Smooth muscle cell of the brain vasculature (primary cell): ENCODE data around the gene PPARD.
"Not testable (repeated sequence)": the region's sequence is repeated elsewhere in the genome, so short reads cannot be mapped to it uniquely, and the experiment has no call there.

Source experiments
- DNase-seq: peaks from one replicate; pipeline ENCODE4 v3.0.0-alpha.2; 2012; ENCODE audit warnings: low read depth, low spot score

The PPARD gene

DNA sequence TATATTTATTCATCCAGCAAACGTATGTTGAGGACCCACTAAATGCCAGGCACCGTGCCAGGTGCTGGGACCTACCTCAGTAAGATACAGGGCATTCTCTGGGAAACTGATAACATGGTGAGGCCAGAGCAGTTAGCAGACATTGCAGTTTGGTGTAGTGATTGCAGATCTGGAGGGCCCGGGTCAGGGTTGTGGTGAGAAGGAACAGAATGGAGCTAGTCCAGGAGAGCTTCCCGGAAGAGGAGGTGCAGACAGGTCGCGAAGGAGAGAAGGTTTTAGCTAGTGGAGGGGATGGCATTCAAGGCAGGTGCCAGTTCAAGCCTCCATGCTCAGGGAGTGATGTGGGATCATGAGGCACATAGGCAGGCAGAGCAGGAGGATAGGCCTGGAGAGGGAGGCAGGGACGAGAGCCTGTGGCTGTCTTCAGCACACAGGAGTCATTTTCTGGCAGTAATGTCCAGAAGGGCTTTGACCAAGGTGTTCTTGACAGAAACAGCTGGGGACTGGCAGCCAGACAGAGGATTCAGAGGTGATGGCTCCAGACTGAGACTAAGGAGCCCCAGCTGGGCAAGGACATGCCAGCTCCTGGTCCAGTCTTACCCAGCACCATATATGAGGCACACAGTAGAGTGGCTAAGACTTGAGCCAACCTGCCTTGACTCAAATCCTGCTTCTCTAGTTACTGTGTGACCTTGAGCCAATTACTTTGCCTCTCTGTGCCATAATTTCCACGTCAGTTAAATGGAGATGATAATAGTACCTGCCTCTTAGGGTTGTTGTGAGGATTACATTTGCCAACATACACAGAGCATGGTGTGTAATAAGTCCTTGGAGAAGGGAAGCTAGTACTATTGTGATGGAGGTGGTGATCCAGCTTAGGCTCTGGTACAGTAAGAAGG lies 61.4 kb downstream of the PPARD start:
- no peak for DNase-seq

DNA sequence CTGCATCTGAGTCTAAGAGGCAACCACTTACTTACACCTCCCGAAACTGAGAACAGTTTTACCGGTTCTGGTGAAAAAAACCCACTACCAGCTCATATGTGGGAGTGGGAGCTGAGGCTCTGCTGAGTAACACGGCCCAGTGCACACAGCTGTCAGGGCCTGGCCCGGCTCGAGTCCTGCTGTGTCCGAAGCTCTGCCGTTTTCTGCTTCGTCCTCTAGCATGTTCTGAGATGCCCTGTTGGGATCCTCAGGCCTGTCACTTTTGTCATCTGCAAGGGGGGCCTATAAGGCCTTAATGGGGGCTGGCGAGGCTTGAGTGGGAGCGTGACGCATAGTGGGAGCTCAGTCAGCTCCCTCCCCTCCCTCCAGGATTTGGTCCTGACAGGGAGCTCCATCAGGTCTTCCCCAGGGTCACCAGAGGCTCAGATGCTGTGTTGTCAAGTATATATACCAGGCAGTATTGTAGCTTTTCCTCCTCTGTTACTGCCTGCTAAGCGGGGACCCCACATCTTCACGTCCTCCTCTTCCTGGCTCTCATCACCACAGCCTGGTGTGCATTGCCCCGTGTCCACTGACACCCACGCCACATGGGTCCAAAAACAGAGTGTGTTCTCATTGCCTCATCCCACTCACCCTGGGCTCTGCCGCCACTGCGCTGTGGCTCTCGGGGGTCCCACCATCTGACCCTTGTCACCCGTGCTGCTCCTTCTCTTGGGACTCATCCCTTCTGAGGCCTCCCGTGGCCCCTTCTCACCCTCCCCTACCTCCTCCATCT lies 64.5 kb downstream of the PPARD start:
- DNase-seq, result no peak

DNA sequence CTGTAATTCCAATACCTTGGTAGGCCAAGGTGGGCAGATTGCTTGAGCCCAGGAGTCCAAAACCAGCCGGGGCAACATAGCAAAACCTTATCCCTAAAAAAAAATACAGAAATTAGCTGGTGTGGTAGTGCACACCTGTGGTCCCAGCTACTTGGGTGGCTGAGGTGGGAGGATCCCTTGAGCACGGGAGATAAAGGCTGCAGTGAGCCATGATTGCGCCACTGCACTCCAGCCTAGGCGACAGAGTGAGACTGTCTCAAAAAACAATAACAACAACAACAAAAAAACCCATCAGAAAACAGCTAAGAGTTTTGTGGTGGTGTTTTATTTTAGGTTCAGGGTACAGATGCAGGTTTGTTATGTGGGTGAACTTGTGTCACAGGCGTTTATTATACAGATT lies 66.9 kb downstream of the PPARD start:
- no peak for DNase-seq

DNA sequence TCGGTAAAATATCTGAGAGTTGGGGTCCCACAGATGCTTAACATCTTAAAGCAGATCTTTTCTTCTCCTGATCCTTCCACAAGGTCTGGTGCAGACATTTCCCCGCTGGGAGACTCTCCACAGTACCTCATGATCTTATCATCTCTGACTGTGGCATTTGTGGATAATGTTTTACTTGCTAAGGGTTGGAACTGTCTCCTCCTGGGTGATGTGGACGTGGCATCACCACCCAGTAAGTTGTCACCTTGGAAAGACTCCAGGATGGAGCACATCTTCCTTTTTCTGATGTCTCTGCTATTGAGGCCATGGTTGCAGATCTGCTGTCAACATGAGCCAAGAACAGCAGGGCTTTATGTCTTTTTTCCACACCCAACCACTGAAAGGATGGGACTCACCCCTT lies 67.8 kb downstream of the PPARD start:
- DNase-seq, result no peak

DNA sequence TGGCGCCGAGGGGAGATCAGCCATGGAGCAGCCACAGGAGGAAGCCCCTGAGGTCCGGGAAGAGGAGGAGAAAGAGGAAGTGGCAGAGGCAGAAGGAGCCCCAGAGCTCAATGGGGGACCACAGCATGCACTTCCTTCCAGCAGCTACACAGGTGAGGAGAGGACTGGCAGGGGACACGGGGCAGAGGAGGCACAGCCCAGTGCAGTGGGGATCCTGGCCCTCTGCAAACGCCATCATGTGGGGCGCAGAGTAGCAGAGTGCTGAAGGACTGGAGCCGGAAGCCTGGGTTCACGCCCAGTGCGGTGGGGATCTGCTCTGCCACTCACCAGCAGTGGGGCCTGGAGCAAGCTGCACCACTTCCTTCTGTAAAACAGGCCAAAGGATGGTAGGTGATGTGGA lies 68.7 kb downstream of the PPARD start:
- DNase-seq, result no peak

DNA sequence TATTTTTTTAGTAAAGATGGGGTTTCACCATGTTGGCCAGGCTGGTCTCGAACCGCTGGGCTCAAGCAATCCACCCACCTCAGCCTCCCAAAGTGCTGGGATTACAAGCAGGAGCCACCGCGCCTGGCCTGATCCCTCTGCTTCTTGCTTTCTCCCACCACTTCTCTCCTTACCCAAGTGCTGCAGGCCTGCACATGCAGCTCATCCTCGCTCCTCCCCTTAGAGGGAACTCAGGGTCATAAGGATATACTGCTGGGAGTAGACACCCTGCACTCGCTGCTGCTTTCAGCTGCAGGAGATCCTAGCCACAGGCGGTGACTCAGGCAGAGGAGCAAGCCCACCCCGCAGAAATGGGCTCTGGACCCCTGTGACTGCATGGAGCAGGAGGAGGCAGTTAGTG lies 69.7 kb downstream of the PPARD start:
- no peak for DNase-seq

DNA sequence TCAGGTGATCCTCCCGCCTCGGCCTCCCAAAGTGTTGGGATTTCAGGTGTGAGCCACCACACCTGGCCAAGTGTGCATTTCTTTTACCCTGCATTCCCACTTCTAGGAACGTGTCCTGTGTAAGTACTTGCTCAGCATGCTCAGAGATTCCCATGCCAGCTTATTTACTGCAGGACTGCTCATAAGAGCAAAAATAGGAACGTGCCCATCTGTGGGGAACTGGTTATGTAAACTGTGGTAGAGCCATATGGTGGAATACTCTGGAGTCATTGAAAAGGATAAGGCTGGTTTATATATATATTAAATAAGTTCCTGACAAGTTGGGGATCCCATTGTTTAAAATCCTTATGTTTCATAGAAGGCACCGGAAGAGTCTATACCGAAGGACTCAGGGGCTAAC lies 71.6 kb downstream of the PPARD start:
- DNase-seq, result no peak

DNA sequence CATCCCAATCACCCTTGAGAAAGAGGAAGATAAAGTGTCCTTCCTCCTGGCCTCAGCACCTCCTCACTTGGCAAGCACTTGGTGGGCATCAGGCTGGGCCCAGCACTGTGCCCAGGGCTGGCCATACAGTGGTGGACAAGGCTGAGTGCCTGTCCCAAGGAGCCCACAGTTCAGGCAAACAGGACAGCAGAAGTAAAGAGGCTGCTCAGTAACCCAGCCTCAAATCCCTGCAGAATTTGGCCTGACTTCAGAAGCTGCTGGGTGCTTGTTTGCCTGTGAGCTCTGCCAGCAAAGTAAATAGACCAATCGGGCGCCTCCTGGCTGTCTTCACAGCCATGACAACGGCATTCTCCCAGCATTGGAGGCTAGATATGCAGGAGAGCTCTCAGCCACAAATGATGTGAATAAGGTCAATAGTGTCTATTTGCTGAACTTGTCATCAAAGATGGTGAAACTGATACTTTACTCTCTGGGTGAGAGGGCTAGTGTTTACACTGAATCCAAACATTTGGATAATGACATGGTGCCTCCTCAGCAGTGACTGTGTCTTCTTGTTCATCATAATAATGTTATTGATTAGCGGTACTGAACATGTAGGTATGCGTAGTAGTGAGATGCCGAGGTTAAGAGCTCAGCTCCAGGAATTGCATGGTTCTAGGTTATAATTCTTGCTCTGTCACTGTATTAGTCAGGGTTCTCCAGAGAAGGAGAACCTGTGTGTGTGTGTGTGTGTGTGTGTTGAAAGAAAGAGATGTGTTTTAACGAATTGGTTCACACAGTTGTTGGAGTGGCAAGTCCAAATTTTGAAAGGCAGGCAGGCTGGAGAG lies 72.9 kb downstream of the PPARD start:
- peak; percentile 80 for DNase-seq

DNA sequence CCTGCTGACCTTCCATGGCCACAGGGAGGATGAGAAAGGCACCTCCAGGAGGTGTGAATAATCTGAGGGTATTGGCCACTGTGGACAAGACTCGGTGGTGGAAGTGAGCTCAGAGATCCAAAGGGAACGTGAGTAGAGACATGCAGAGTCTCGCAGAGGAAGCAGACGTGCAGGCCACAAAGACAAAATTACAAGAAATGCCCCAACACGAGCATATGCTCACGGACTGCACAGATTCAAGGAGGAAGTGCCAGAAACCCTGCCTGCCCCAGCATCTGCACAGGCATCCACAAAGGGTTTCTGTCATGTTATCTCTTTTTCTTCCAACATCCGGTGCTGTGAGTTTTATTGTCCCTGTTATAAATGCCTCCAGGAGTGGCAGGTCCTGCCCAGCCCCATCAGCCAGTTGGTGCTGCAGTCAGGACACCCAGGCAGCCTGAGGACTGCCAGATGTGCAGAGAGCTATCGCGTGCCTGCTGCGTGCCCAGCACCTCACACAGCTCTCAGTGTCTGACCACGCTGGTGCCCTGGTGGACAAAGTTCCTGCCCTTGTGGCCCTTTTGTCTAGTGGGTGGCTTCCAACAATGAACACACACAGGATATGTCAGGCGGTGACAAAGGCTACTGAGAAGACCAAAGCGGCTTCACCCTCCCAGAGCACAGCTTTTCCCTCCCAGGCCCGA lies 75.8 kb downstream of the PPARD start:
- DNase-seq, result no peak

DNA sequence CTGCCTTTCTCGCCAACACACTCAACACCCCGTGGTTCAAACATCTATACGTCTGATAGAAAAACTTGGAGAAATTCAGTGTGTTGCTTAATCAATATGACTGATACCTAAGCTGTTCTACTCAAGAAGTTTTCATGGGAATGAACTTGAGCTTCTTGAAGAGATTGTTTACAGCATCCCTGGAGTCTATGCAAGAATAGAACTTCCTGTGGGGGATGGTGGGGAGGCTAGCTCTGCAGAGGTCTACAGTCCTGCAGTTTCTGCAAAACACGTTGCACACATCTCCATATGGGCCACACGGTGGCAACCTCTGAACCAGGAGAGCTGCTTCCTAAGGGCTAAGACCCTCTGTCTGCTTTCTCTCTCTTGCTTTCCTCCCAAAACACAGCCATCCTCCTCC lies 77.1 kb downstream of the PPARD start:
- DNase-seq, result peak; percentile 72

DNA sequence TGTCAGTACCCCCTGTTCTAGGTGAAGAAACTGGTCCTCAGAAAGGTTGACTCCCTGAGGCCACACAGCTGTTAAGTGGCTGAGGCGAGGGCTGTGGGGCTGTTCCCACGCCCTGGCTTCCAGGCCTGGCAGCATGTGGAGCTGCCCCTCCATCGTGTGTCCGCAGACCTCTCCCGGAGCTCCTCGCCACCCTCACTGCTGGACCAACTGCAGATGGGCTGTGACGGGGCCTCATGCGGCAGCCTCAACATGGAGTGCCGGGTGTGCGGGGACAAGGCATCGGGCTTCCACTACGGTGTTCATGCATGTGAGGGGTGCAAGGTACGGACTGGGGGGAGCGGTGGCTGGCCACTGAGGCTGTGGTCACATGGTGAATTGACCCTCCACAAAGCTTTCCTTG lies 77.6 kb downstream of the PPARD start:
- no peak for DNase-seq

DNA sequence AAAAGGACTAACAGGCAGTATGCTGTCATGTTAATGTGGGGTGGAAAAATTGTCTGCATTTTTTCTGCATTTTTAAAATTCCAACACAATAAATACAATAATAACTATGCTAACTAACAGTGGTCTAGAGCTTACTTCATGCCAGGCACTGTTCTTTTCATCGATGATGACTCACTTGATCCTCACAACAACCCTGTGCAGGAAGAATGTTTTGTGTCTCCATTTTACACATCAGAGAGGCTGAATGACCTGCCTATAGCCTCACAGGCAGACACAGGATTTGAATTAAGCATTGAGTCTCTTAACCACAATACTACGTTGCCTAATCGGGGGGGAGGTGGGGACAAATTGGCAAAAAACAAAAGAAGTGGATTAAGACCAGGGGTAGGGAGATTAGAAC lies 82.9 kb downstream of the PPARD start:
- DNase-seq, result no peak

DNA sequence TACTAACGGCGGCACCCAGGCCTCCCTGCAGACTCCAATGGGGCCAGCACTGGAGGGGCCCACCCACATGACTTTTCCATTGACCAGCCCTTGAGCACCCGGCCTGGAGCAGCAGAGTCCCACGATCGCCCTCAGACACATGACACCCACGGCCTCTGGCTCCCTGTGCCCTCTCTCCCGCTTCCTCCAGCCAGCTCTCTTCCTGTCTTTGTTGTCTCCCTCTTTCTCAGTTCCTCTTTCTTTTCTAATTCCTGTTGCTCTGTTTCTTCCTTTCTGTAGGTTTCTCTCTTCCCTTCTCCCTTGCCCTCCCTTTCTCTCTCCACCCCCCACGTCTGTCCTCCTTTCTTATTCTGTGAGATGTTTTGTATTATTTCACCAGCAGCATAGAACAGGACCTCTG lies 83.7 kb downstream of the PPARD start:
- no peak for DNase-seq

DNA sequence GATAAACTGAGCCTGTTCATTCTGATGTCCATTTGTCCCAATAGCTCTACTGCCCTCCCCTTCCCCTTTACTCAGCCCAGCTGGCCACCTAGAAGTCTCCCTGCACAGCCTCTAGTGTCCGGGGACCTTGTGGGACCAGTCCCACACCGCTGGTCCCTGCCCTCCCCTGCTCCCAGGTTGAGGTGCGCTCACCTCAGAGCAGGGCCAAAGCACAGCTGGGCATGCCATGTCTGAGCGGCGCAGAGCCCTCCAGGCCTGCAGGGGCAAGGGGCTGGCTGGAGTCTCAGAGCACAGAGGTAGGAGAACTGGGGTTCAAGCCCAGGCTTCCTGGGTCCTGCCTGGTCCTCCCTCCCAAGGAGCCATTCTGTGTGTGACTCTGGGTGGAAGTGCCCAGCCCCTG lies 85.1 kb downstream of the PPARD start:
- DNase-seq, result no peak

DNA sequence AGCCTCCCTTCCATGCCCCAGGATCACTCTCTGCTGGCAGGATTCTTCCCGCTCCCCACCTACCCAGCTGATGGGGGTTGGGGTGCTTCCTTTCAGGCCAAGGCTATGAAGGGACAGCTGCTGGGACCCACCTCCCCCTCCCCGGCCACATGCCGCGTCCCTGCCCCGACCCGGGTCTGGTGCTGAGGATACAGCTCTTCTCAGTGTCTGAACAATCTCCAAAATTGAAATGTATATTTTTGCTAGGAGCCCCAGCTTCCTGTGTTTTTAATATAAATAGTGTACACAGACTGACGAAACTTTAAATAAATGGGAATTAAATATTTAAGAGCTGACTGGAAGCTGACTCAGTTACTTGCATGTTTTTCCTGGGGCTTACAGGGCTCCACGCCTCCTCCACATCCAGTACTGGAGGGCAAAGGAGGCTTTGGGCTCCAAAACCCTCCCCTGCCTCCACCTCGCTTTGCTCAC lies 85.5 kb downstream of the PPARD start:
- DNase-seq, result no peak

DNA sequence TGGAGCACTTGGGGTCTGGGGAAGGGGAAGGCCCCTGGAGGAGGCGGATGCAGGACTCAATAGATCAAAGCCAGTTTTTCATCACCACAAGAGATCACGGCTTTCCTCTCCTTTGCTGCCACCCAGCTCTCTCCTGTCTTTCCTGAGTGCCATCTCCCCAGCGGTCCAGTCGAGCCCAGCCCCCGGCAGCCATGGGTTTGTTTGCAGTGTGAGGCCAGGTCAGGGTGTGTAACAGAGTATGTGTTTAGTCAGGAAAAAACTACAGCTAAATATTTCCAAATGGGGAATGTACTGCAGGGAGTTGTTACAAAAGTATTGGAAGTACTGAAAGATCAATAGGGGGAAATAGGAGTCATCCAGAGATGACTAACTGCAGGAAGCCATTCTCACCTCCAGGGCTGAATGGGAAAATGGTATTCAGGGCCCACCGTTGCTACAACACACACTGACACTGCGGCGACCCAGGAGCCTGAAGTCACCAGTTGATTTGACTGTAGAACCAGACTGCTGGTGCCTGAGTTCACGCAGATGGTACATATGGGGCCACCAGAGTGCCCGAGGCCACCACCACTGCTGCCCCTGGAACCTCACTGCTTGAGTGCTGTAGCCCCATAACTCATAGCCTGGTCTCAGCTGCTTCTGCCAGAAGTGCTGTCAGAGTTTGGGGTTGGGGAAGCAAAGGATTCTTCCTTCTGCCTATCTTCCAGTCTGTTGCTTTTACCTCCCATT lies 86.2 kb downstream of the PPARD start:
- DNase-seq, result no peak

DNA sequence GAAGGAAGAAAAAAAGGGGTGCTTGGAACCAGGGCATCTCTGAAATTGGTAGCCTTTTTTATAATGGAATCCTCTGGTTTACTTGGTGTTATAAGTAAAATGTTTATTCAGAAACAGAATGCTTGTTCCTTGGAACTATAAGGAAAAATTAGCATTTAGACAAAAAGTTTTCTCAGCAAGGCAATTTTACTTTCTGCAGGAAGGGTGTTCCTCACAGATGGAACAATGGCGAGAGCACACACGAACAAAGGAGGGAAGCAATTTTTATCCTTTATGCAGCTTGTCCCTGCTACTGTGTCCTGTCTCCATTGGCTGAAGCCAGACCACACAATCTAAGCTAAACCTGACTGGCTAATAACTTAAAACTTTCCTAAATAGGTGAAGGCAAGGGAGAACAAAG lies 87.1 kb downstream of the PPARD start:
- DNase-seq, result no peak

DNA sequence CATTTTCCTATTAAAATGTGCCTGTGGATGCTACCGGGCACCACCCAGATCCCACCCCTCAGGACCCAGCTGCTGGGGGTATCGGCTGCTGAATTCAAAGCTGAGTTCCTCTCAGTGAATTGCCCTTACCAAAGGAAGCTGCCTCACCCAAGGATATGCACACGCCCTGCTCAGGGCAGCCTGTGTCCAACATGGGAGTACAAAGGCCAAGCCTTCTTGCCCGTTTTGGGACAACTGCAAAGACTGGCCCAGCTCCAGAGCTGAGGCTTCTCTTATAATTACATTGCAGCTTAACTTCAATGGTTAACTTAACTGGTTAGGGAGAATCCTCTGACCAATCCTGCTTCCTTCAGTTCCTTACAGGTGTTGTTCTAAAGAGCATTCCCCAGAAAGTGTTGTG lies 89.9 kb downstream of the PPARD start:
- DNase-seq, result no peak

DNA sequence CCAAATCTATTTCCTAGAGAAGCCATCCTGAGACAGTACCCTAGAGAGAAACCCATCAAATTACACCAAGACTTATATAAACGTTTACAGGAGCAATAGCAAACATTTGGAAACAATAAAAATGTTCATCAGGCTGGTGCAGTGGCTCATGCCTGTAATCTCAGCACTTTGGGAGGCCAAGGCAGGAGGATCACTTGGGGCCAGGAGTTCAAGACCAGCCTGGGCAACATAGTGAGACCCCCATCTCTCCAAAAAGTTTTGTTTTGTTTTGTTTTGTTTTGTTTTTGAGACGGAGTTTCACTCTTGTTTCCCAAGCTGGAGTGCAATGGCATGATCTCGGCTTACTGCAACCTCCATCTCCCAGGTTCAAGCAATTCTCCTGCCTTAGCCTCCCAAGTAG lies 90.3 kb downstream of the PPARD start:
- not testable (repeated sequence) for DNase-seq

DNA sequence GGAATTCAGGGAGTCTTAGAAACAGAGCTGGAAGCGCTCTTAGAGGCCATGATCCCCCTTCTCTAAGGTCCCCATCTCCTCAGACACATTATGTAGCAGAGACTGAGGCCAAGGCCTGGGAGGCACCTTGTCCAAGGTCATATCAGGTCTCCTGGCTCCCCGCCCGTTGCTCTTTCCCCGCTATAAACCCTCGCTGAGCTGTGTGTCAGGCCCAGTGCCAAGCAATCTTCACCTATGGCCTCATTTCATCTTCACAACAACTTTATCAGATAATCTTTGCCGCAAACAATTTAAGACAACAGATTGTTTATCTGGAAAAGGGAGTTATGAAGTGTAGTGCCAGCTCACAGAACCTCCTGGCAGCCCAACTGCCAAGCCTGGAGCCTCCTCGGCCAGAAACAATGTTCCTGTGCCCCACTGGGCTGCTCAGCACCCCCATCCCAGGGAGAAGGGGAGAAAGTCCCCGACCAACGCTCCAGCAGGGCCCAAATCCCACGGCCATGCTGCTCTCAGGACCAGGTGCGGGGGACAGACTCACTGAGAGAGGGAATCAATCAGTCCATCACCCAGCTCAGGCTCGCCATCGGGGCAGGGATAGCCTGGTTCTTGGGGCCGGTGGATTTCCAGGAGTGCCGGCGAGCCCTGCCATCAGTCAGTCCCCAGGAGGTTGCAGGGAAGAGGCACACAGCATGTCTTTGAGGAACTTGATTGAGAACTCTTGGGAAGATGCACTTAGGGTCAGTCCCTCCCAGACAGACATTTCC lies 92.9 kb downstream of the PPARD start:
- DNase-seq, result no peak
